H1 (cell line): ENCODE results near the gene RUFY2.

Experiments used
- ATF3 ChIP-seq: IDR thresholded peaks from 2 replicates; pipeline ENCODE4 v1.6.1; 2011; ENCODE audit warnings: low read depth, mild to moderate bottlenecking, low read length; ENCODE audit not compliant: insufficient read depth
- CREB1 ChIP-seq: IDR thresholded peaks from 2 replicates; pipeline ENCODE4 v1.6.1; 2012; ENCODE audit warnings: inconsistent platforms
- CTCF ChIP-seq, 3 experiments: IDR thresholded peaks; 1 replicate in 2 of 3; 2 replicates in 1 of 3; pipeline versions ENCODE4 v1.5.1 to v1.6.1; 2011; ENCODE audit warnings: low read length in 3 of 3, mild to moderate bottlenecking in 3 of 3, inconsistent platforms in 2 of 3, low read depth in 1 of 3, moderate library complexity in 1 of 3; ENCODE audit not compliant: insufficient read depth in 1 of 3; ENCODE audit errors: control extremely low read depth in 1 of 3
- EP300 ChIP-seq, 2 experiments: IDR thresholded peaks; 1 replicate in 1 of 2; 2 replicates in 1 of 2; pipeline ENCODE4 v1.6.1; 2011 to 2012; ENCODE audit warnings: low read depth in 2 of 2, low read length in 2 of 2, mild to moderate bottlenecking in 2 of 2, borderline replicate concordance in 1 of 2, inconsistent platforms in 1 of 2, moderate library complexity in 1 of 2
- FOSL1 ChIP-seq: IDR thresholded peaks from 2 replicates; pipeline ENCODE4 v1.6.1; 2011; ENCODE audit warnings: mild to moderate bottlenecking, low read depth, low read length, moderate library complexity; ENCODE audit not compliant: insufficient read depth
- POLR2AphosphoS5 ChIP-seq: IDR thresholded peaks from 2 replicates; pipeline ENCODE4 v1.6.1; 2011; ENCODE audit warnings: low read depth, low read length
- POU5F1 ChIP-seq: IDR thresholded peaks from 2 replicates; pipeline ENCODE4 v1.6.1; 2011; ENCODE audit warnings: low read depth, mild to moderate bottlenecking, low read length, moderate library complexity
- TF ChIP-seq, protein P1 (sequence below): IDR thresholded peaks from 2 replicates; pipeline ENCODE4 v1.6.1; 2012; ENCODE audit warnings: inconsistent platforms

DNA sequence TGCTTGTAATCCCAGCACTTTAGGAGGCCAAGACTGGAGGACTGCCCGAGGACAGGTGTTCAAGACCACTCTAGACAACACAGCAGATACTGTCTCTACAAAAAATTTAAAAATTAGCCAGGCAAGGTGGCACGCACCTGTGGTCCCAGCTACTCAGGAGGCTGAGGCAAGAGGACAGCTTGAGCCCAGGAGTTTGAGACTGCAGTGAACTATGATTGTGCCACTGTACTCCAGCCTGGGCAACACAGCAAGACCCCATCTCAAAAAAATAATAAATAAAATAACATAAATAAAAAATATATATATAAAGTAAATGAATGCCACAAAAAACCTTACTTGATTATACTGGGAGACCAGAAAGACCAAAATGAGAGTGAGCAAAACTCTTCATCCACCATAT is 53.5 kb downstream of the RUFY2 start:
- TF ChIP-seq, protein P1, sequence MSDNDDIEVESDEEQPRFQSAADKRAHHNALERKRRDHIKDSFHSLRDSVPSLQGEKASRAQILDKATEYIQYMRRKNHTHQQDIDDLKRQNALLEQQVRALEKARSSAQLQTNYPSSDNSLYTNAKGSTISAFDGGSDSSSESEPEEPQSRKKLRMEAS: no peak
- TF ChIP-seq POLR2AphosphoS5: no peak
- no peak for TF ChIP-seq ATF3
- TF ChIP-seq FOSL1: no peak
- TF ChIP-seq POU5F1: no peak
- TF ChIP-seq CTCF (IDR thresholded peaks at IDR 0.05; ENCODE audit: control extremely low read depth in 1 of 3, insufficient read depth in 1 of 3, low read depth in 1 of 3, low read length in 3 of 3): no peak
- TF ChIP-seq EP300 (IDR thresholded peaks at IDR 0.05; ENCODE audit: borderline replicate concordance in 1 of 2, low read depth in 2 of 2, low read length in 2 of 2): no peak
- no peak for TF ChIP-seq CREB1
